ENCODE measurements around the gene SMIM11.
"Not testable (repeated sequence)": the region's sequence is repeated elsewhere in the genome, so short reads cannot be mapped to it uniquely, and the experiment has no call there.

Gene SMIM11

DNA sequence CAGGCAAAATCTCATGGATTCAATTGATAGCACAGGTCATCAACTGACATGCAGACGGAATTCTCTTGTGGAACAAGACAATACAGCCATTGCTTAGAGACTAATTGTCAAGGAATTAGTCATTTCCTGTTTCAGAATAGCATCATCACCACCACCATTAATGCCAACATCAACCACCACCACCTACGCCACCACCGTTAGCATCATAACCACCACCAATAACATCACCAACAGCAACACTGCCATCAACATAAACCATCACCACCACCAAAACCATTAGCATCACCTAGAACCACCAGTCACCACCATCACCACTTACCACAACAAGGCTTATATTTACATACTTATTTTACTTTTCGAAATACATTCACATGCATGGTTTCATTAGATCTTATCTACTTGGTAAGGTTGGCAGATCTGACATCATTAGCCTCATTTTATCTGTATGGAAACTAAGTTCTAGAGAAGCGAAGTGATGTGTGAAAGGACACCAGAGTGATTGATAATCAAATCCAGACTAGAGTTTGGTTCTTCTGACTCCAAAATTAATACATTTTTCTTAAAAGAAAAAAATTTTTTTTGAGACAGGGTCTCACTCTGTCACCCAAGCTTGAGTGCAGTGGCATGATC, 42.3 kb downstream of the SMIM11 start:
- DNase-seq (ENCODE audit: low read depth in 2 of 2), result not testable (repeated sequence)

DNA sequence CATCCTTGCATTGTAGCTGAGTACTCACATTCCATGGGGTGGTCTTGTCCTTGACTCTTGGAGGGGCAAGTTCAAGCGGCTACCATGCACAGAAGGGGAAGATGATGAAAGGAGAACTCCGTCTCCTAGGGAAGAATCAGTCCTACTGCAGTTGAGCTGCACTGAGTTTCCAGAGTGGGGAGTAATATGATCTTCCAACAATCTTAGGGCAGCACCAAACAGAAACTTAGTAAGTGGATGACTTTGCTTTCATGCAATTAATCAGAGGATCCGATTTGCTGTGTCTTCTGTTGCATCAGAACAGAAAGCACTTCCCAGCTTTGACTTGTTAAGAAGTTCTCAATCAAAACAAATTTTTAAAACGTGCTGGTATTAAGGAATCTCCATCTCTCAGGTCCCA, 48.5 kb downstream of the SMIM11 start, which contains the start of gene SMIM34:
TSS of gene SMIM34 (minus strand) at position 147 of the 400 bp plus-strand sequence. CDS start at position 35, 112 bp downstream.
- not testable (repeated sequence) for DNase-seq (ENCODE audit: low read depth in 2 of 2)

DNA sequence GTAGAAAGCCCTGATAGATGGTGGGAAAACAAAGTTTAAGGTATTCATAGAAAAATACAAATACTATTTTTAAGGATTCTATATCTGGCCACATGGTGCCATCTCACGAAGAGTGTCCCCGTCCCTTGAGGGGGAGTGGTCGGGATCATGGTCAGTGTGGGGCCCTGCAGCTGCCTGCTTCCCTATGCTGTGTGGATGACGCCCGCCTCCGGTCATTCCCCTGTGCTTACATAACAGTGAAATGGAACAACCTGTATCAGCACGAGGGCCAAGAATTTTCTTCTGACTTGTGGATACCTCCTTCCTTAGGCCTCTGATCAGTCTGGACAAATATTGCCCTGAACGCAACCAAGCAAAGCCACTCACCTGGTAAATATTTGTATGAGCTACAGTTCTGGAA, 52.0 kb downstream of the SMIM11 start:
- DNase-seq (ENCODE audit: low read depth in 2 of 2), result not testable (repeated sequence)

DNA sequence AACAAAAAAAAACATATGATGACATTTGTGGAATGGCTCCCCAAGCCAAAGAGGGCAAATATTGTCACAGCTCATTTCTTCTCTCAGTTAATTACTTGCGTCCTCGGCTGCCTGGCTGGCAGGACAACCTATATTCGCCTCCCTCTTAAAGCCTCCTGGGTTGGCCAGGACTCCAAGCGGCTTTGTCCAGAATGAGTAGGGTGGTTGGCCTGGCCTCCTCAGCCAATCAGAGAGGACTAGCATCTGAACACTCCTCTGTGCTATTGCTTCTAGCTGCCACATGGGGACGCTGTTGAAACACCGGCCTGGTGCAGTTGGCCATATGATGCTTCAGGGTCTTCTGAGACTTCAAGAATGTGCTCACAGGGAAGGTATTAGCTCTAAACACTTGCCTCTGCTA, 53.1 kb downstream of the SMIM11 start:
- DNase-seq (ENCODE audit: low read depth in 2 of 2), result not testable (repeated sequence)

DNA sequence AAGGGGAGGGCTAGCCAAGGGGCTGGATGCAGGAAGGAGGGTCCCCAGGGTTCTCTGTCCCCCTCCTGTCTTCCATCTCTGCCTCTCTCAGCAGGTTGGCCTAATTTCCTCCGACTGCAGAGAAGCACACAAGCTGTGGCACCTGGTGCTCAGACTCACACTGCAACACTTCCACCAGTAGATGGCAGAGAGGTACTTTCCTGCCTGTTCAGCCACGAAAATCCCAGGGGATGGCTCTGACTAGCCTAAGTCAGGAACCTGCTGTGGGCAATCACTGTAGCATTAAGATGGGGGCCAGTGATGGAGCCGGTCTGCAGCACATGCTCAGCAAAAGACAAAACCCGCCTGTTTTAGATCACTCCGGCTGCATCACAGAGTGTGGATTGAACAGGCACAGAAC, 54.4 kb downstream of the SMIM11 start:
- DNase-seq (ENCODE audit: low read depth in 2 of 2), result not testable (repeated sequence)
